Stimulated activated CD4-positive, alpha-beta T cell treated with anti-CD3 and anti-CD28 coated beads, Interleukin-2, amount 100 ng/mL, for 24 hours (primary cell): Measurements from ENCODE around the gene KSR1.
"Not testable (repeated sequence)": the region's sequence is repeated elsewhere in the genome, so short reads cannot be mapped to it uniquely, and the experiment has no call there.

ENCODE experiments used
- DNase-seq, 2 donors: peaks; one replicate each; pipeline ENCODE4 v3.0.0-alpha.2; 2020

Gene KSR1

GRCh38 chr17:27646232-27646631, 190.0 kb downstream of the KSR1 start:
- no peak for DNase-seq

GRCh38 chr17:27647765-27648164, 191.5 kb downstream of the KSR1 start:
- DNase-seq, result no peak

GRCh38 chr17:27649111-27649571, 192.9 kb downstream of the KSR1 start:
- DNase-seq, result not testable (repeated sequence)

GRCh38 chr17:27649929-27650328, 193.7 kb downstream of the KSR1 start:
- DNase-seq, result no peak

- no peak for DNase-seq
Measured at GRCh38 chr17:27650836-27651235, 194.6 kb downstream of the KSR1 start.

GRCh38 chr17:27651411-27652345, 195.4 kb downstream of the KSR1 start:
- peak; percentile 77 to 81 for DNase-seq

- not testable (repeated sequence) for DNase-seq
Measured at GRCh38 chr17:27653449-27653971, 197.3 kb downstream of the KSR1 start.

- no peak for DNase-seq
Measured at GRCh38 chr17:27654136-27654535, 197.9 kb downstream of the KSR1 start.

GRCh38 chr17:27654654-27655524, 198.6 kb downstream of the KSR1 start:
- DNase-seq, result peak; percentile 80 to 83

GRCh38 chr17:27655525-27656111, 199.4 kb downstream of the KSR1 start:
- DNase-seq, result not testable (repeated sequence)

- DNase-seq, result not testable (repeated sequence)
Measured at GRCh38 chr17:27656620-27657019, 200.4 kb downstream of the KSR1 start.

- DNase-seq, result no peak
Measured at GRCh38 chr17:27657620-27658019, 201.4 kb downstream of the KSR1 start.

- DNase-seq, result no peak
Measured at GRCh38 chr17:27659683-27660082, 203.4 kb downstream of the KSR1 start.

- no peak for DNase-seq
Measured at GRCh38 chr17:27660436-27660835, 204.2 kb downstream of the KSR1 start.

GRCh38 chr17:27663936-27664605, 207.8 kb downstream of the KSR1 start:
- no peak for DNase-seq

- no peak for DNase-seq
Measured at GRCh38 chr17:27664606-27664965, 208.3 kb downstream of the KSR1 start.

GRCh38 chr17:27665549-27665948, 209.3 kb downstream of the KSR1 start:
- DNase-seq, result no peak

- not testable (repeated sequence) for DNase-seq
Measured at GRCh38 chr17:27666270-27666669, 210.0 kb downstream of the KSR1 start.

- no peak for DNase-seq
Measured at GRCh38 chr17:27666831-27667560, 210.7 kb downstream of the KSR1 start.

- DNase-seq, result no peak
Measured at GRCh38 chr17:27667656-27668487, 211.6 kb downstream of the KSR1 start.

- no peak for DNase-seq
Measured at GRCh38 chr17:27668488-27668823, 212.2 kb downstream of the KSR1 start.
